Thyroid gland (tissue), 4 donors: ENCODE data around the gene SARDH. TPM values are rescaled to one million over a fixed set of nuclear protein-coding genes. Genes with fewer than 3 reads are reported as not detected.
A peak's percentile ranks its signal among the peaks of the same experiment; 100 is the strongest.

Experiments used
- DNase-seq, 2 donors: peaks; one replicate each; pipeline ENCODE4 v3.0.0-alpha.2; 2019
- H3K27ac ChIP-seq, 3 donors: fragments of 200-600 bp; sonication (generic); 1 replicate in 2 of 3; 2 replicates in 1 of 3; pipeline ENCODE4 v1.5.1; 2016 to 2019; ENCODE audit warnings: mild to moderate bottlenecking in 1 of 3, moderate library complexity in 1 of 3
- H3K27me3 ChIP-seq: fragments of 200-600 bp; sonication (generic); one replicate; pipeline ENCODE4 v1.5.1; 2019
- H3K36me3 ChIP-seq, 2 donors: fragments of 200-600 bp; sonication (generic); one replicate each; pipeline ENCODE4 v1.5.1; 2016 to 2019
- H3K4me1 ChIP-seq, 2 donors: fragments of 200-600 bp; sonication (generic); one replicate each; pipeline ENCODE4 v1.5.1; 2017 to 2019
- H3K4me3 ChIP-seq, 3 donors: fragments of 200-600 bp; sonication (generic); replicated peaks in 1 of 3; 1 replicate in 2 of 3; 2 replicates in 1 of 3; pipeline ENCODE4 v1.5.1; 2016; ENCODE audit warnings: mild to moderate bottlenecking in 1 of 3
- H3K9me3 ChIP-seq: fragments of 200-600 bp; sonication (generic); one replicate; pipeline ENCODE4 v1.5.1; 2017
- CTCF ChIP-seq, 6 experiments: fragments of 200-600 bp in 3 of 6; fragments of 450-650 bp in 3 of 6; sonication (generic) in 3 of 6; IDR thresholded peaks; one replicate each; pipeline ENCODE4 v1.5.1; 2016 to 2019; ENCODE audit warnings: antibody characterized with exemption in 6 of 6, mild to moderate bottlenecking in 2 of 6, inconsistent platforms in 1 of 6, moderate library complexity in 1 of 6
- POLR2A ChIP-seq, 2 donors: fragments of 450-650 bp; IDR thresholded peaks; one replicate each; pipeline ENCODE4 v1.6.1; 2017; ENCODE audit warnings: antibody characterized with exemption in 2 of 2, mild to moderate bottlenecking in 2 of 2, moderate library complexity in 1 of 2
- WGBS, 2 donors: methylation state at CpG; one replicate each; pipeline ENCODE4 v1.1.5; 2017; 5-methylcytosine and 5-hydroxymethylcytosine counted together
- intact Hi-C: fragments of 100-400 bp; cut with DNase I; formaldehyde crosslinking; loops from one replicate; pipeline ENCODE4 v1.15.1; 2023
- total RNA-seq, 4 donors: library from RNA; depleted of rRNA; stranded (reverse); fragments of >200 nt; gene quantifications; one replicate each; pipeline ENCODE4 v1.2.3, GENCODE V29; 2016

SARDH gene
- total RNA-seq, 4 donors from 2014 or later: 2.2 to 6.2 (median 3.3) TPM; not detected in 1

- no peaks in the 10 kb centered on the region for H3K36me3 ChIP-seq
Measured at GRCh38 chr9:133664173-133665050, 73.7 kb downstream of the SARDH start.

GRCh38 chr9:133661846-133662540, 76.2 kb downstream of the SARDH start:
- intact Hi-C loops: no loop called here
- no peaks in the 10 kb centered on the region for H3K27me3 ChIP-seq
- no peaks in the 10 kb centered on the region for H3K36me3 ChIP-seq
- H3K4me3 ChIP-seq: no peak overlapping the region
- WGBS, 2 donors: 87 to 91% methylated on average over 15 to 26 of the region's 26 CpGs
- no peak for TF ChIP-seq CTCF (IDR thresholded peaks at IDR 0.05)
- TF ChIP-seq POLR2A (IDR thresholded peaks at IDR 0.05): no peak
- no peaks in the 10 kb centered on the region for H3K9me3 ChIP-seq
- no peak overlapping the region for H3K27ac ChIP-seq
- H3K4me1 ChIP-seq: peaks cover 21 to 25% of the 10 kb centered on the region in 2 donors
- no peak for DNase-seq

More at GRCh38 chr9:133664173-133665050, 73.7 kb downstream of the SARDH start:
- Histone ChIP-seq H3K9me3 (no peaks in the 10 kb centered on the region), H3K4me3 (no peak overlapping the region), H3K27me3 (no peaks in the 10 kb centered on the region), H3K27ac (no peak overlapping the region), H3K4me1 (peaks cover under 1 to 3% of the 10 kb centered on the region in 2 donors)
- intact Hi-C loops: no loop called here
- TF ChIP-seq POLR2A (IDR thresholded peaks at IDR 0.05) (no peak), CTCF (IDR thresholded peaks at IDR 0.05) (no peak)
- no peak for DNase-seq
- WGBS, 2 donors: 76 to 81% methylated on average over 10 to 20 of the region's 27 CpGs

- Histone ChIP-seq H3K9me3 (no peaks in the 10 kb centered on the region), H3K27me3 (no peaks in the 10 kb centered on the region), H3K36me3 (no peaks in the 10 kb centered on the region), H3K27ac (no peak overlapping the region), H3K4me3 (no peak overlapping the region), H3K4me1 (peaks cover 26 to 37% of the 10 kb centered on the region in 2 donors)
- no peak for DNase-seq
- intact Hi-C loops: loop anchor here (5.0 kb wide), 1 partner anchor 92 kb away; no protein-coding TSS in a partner anchor
- 74 to 100% methylated on average over 3 to 12 of the region's 13 CpGs for WGBS, 2 donors
- no peak for TF ChIP-seq CTCF (IDR thresholded peaks at IDR 0.05)
- TF ChIP-seq POLR2A (IDR thresholded peaks at IDR 0.05): no peak
Measured at GRCh38 chr9:133659516-133659915, 78.6 kb downstream of the SARDH start.

GRCh38 chr9:133658442-133659431, 79.4 kb downstream of the SARDH start:
- Histone ChIP-seq H3K27ac (no peak overlapping the region), H3K27me3 (no peaks in the 10 kb centered on the region), H3K36me3 (no peaks in the 10 kb centered on the region), H3K9me3 (no peaks in the 10 kb centered on the region), H3K4me1 (peaks cover 26 to 37% of the 10 kb centered on the region in 2 donors), H3K4me3 (no peak overlapping the region)
- TF ChIP-seq POLR2A (IDR thresholded peaks at IDR 0.05): no peak
- peak; percentile 53 to 62 for DNase-seq
- intact Hi-C loops: loop anchor here (5.0 kb wide), 1 partner anchor 91 kb away; no protein-coding TSS in a partner anchor
- 10 to 25% methylated on average over 25 to 36 of the region's 46 CpGs for WGBS, 2 donors
